Hepatocyte (in vitro differentiated cells): ENCODE data around the gene ERBB2. TPM values are rescaled to one million over a fixed set of nuclear protein-coding genes. Genes with fewer than 3 reads are reported as not detected.

Source experiments
- DNase-seq: peaks from one replicate; pipeline ENCODE4 v3.0.0-alpha.2; 2016; ENCODE audit warnings: low spot score
- H2AFZ ChIP-seq: fragments of 200-600 bp; sonication (generic); 2 replicates; pipeline ENCODE4 v1.6.0; 2016; ENCODE audit warnings: antibody characterized with exemption, mild to moderate bottlenecking
- H3K27ac ChIP-seq: fragments of 200-600 bp; sonication (generic); 2 replicates; pipeline ENCODE4 v1.5.1; 2016; ENCODE audit warnings: mild to moderate bottlenecking
- H3K27me3 ChIP-seq: fragments of 200-600 bp; sonication (generic); 2 replicates; pipeline ENCODE4 v1.6.1; 2016
- H3K36me3 ChIP-seq: fragments of 200-600 bp; sonication (generic); replicated peaks from 2 replicates; pipeline ENCODE4 v1.5.1; 2016; ENCODE audit warnings: low read depth; ENCODE audit not compliant: insufficient read depth
- H3K4me1 ChIP-seq: fragments of 200-600 bp; sonication (generic); 2 replicates; pipeline ENCODE4 v1.5.1; 2016; ENCODE audit warnings: mild to moderate bottlenecking, moderate library complexity; ENCODE audit not compliant: insufficient read depth
- H3K4me2 ChIP-seq: fragments of 200-600 bp; sonication (generic); 2 replicates; pipeline ENCODE4 v1.6.0; 2016
- H3K4me3 ChIP-seq: fragments of 200-600 bp; sonication (generic); 2 replicates; pipeline ENCODE4 v1.5.1; 2016; ENCODE audit warnings: mild to moderate bottlenecking
- H3K79me2 ChIP-seq: fragments of 200-600 bp; sonication (generic); 2 replicates; pipeline ENCODE4 v1.6.0; 2017; ENCODE audit warnings: mild to moderate bottlenecking
- H3K9me2 ChIP-seq: fragments of 200-600 bp; sonication (generic); replicated peaks from 2 replicates; pipeline ENCODE4 v1.6.0; 2017; ENCODE audit warnings: mild to moderate bottlenecking; ENCODE audit not compliant: insufficient read depth
- H3K9me3 ChIP-seq: fragments of 200-600 bp; sonication (generic); 2 replicates; pipeline ENCODE4 v1.5.1; 2016; ENCODE audit warnings: low read depth, mild to moderate bottlenecking
- H4K20me1 ChIP-seq: fragments of 200-600 bp; sonication (generic); 2 replicates; pipeline ENCODE4 v1.6.0; 2016; ENCODE audit warnings: mild to moderate bottlenecking; ENCODE audit not compliant: insufficient read depth, poor library complexity, severe bottlenecking
- CTCF ChIP-seq: fragments of 200-600 bp; sonication (generic); IDR thresholded peaks from 2 replicates; pipeline ENCODE4 v1.5.1; 2016; ENCODE audit warnings: antibody characterized with exemption, mild to moderate bottlenecking; ENCODE audit not compliant: poor library complexity
- EZH2 ChIP-seq: fragments of 200-600 bp; sonication (generic); IDR thresholded peaks from 2 replicates; pipeline ENCODE4 v1.6.1; 2016; ENCODE audit warnings: antibody characterized with exemption, mild to moderate bottlenecking, borderline replicate concordance
- EZH2phosphoT487 ChIP-seq: fragments of 200-600 bp; sonication (generic); IDR thresholded peaks from one replicate; pipeline ENCODE4 v1.6.1; 2018; ENCODE audit warnings: antibody characterized with exemption, mild to moderate bottlenecking, low read depth, moderate library complexity; ENCODE audit not compliant: unreplicated experiment, severe bottlenecking
- WGBS: methylation state at CpG from one replicate; pipeline ENCODE4 v1.1.6; 2016; ENCODE audit warnings: low lambda C conversion rate; ENCODE audit errors: missing lambda C conversion rate; 5-methylcytosine and 5-hydroxymethylcytosine counted together
- polyA plus RNA-seq: library from polyadenylated mRNA; unstranded; fragments of >200 nt; fragmentation: Nextera tagmentation; extraction: Ambion mirVana; gene quantifications from 2 replicates; pipeline ENCODE4 v1.2.1, GENCODE V29; 2016
- total RNA-seq: library from RNA; depleted of rRNA; stranded (reverse); fragments of >200 nt; gene quantifications from 2 replicates; pipeline ENCODE4 v1.2.3, GENCODE V29; 2014

Gene ERBB2
- total and polyA plus RNA-seq, 2 experiments from 2014 or later, result 76.4 to 93.1 TPM

- H3K4me3 ChIP-seq, result no peak overlapping the region
- WGBS, result 38% methylated on average over 17 of the region's 17 CpGs
- TF ChIP-seq EZH2phosphoT487 (no peak), EZH2 (no peak), CTCF (no peak)
- no peaks in the 10 kb centered on the region for H4K20me1 ChIP-seq
- peak; percentile 70 for DNase-seq
- peak overlapping the region; percentile 51 for H3K4me2 ChIP-seq
- H2AFZ ChIP-seq, result no peak overlapping the region
- H3K27me3 ChIP-seq, result peaks cover 5% of the 10 kb centered on the region
- no peaks in the 10 kb centered on the region for H3K36me3 ChIP-seq
- no peaks in the 10 kb centered on the region for H3K9me2 ChIP-seq
- H3K27ac ChIP-seq, result no peak overlapping the region
- peaks cover 52% of the 10 kb centered on the region for H3K4me1 ChIP-seq
- H3K79me2 ChIP-seq, result no peaks in the 10 kb centered on the region
- H3K9me3 ChIP-seq, result no peaks in the 10 kb centered on the region
Measured at GRCh38 chr17:39663688-39664580, 35.9 kb upstream of the ERBB2 start.

- Histone ChIP-seq H3K79me2 (no peaks in the 10 kb centered on the region), H3K9me2 (no peaks in the 10 kb centered on the region), H3K27me3 (peaks cover 5% of the 10 kb centered on the region), H3K9me3 (no peaks in the 10 kb centered on the region), H4K20me1 (no peaks in the 10 kb centered on the region), H3K4me3 (no peak within 1 kb of the TSS), H2AFZ (no peak within 1 kb of the TSS), H3K4me1 (peaks cover 52% of the 10 kb centered on the region), H3K36me3 (no peaks in the 10 kb centered on the region), H3K27ac (no peak within 1 kb of the TSS), H3K4me2 (peak within 1 kb of the TSS; percentile 96)
- TF ChIP-seq EZH2phosphoT487, result no peak
- 70% methylated on average over 11 of the region's 15 CpGs for WGBS
- DNase-seq, result no peak
Measured at GRCh38 chr17:39664581-39665561, 35.0 kb upstream of the ERBB2 start, which contains the start of gene TCAP. TSS of gene TCAP (plus strand) at chr17:39665349. CDS start at chr17:39665360, 11 bp downstream.

GRCh38 chr17:39665642-39666224, 34.1 kb upstream of the ERBB2 start:
- no peaks in the 10 kb centered on the region for H3K36me3 ChIP-seq
- 54% methylated on average over 17 of the region's 17 CpGs for WGBS
- no peaks in the 10 kb centered on the region for H3K79me2 ChIP-seq
- no peaks in the 10 kb centered on the region for H3K9me2 ChIP-seq
- H3K9me3 ChIP-seq, result no peaks in the 10 kb centered on the region
- H3K27me3 ChIP-seq, result peaks cover 5% of the 10 kb centered on the region
- H2AFZ ChIP-seq, result no peak overlapping the region
- no peak overlapping the region for H3K4me2 ChIP-seq
- TF ChIP-seq EZH2phosphoT487 (no peak), CTCF (peak; percentile 4)
- H4K20me1 ChIP-seq, result no peaks in the 10 kb centered on the region
- no peak overlapping the region for H3K4me3 ChIP-seq
- DNase-seq, result no peak
- no peak overlapping the region for H3K27ac ChIP-seq
- peaks cover 52% of the 10 kb centered on the region for H3K4me1 ChIP-seq
